GM21360 (cell line): ENCODE results near the gene WDR38.
"Not testable (repeated sequence)": the region's sequence is repeated elsewhere in the genome, so short reads cannot be mapped to it uniquely, and the experiment has no call there.

ENCODE experiments used
- ATAC-seq: cut with Tn5 transposase; IDR thresholded peaks from one replicate; pipeline ENCODE4 v1.9.1; 2021; ENCODE audit warnings: mild to moderate bottlenecking, moderate library complexity; ENCODE audit not compliant: unreplicated experiment

The WDR38 gene

GRCh38 chr9:124831642-124832364, 21.5 kb upstream of the WDR38 start:
- no peak for ATAC-seq

GRCh38 chr9:124834591-124834990, 18.7 kb upstream of the WDR38 start:
- ATAC-seq, result no peak

GRCh38 chr9:124835026-124835557, 18.2 kb upstream of the WDR38 start:
- ATAC-seq, result no peak

GRCh38 chr9:124838132-124838531, 15.1 kb upstream of the WDR38 start:
- ATAC-seq, result not testable (repeated sequence)

GRCh38 chr9:124838567-124839275, 14.5 kb upstream of the WDR38 start:
- ATAC-seq, result not testable (repeated sequence)

- no peak for ATAC-seq
Observed at GRCh38 chr9:124839612-124840299, 13.5 kb upstream of the WDR38 start.

GRCh38 chr9:124840300-124840833, 12.9 kb upstream of the WDR38 start:
- ATAC-seq, result no peak

- no peak for ATAC-seq
Observed at GRCh38 chr9:124841075-124841821, 12.0 kb upstream of the WDR38 start.

- ATAC-seq, result no peak
Observed at GRCh38 chr9:124843456-124844034, 9.7 kb upstream of the WDR38 start.

- ATAC-seq, result no peak
Observed at GRCh38 chr9:124844291-124844690, 9.0 kb upstream of the WDR38 start.

- ATAC-seq, result not testable (repeated sequence)
Observed at GRCh38 chr9:124846467-124846866, 6.8 kb upstream of the WDR38 start.

- no peak for ATAC-seq
Observed at GRCh38 chr9:124846969-124847368, 6.3 kb upstream of the WDR38 start.

- ATAC-seq, result no peak
Observed at GRCh38 chr9:124849801-124850200, 3.5 kb upstream of the WDR38 start.

- ATAC-seq, result no peak
Observed at GRCh38 chr9:124852121-124852828, 985 bp upstream of the WDR38 start.

GRCh38 chr9:124853605-124854143, 414 bp downstream of the WDR38 start:
- ATAC-seq, result no peak

GRCh38 chr9:124854161-124854560, 901 bp downstream of the WDR38 start:
- ATAC-seq, result no peak

GRCh38 chr9:124854822-124855221, 1.6 kb downstream of the WDR38 start:
- no peak for ATAC-seq

- ATAC-seq, result no peak
Observed at GRCh38 chr9:124855566-124855943, 2.3 kb downstream of the WDR38 start.
